PC-9 (cell line): ENCODE data around the gene PHF21B.

Experiments used
- EZH2 ChIP-seq: fragments of 200-600 bp; sonication (generic); IDR thresholded peaks from 2 replicates; pipeline ENCODE4 v1.8.0; 2017; ENCODE audit warnings: antibody characterized with exemption, low read depth
- TF ChIP-seq, protein P1 (sequence below): fragments of 200-600 bp; sonication (generic); conservative IDR thresholded peaks from 2 replicates; pipeline ENCODE4 v1.6.1; 2017; ENCODE audit warnings: mixed run types, antibody characterized with exemption, mild to moderate bottlenecking, moderate library complexity

DNA sequence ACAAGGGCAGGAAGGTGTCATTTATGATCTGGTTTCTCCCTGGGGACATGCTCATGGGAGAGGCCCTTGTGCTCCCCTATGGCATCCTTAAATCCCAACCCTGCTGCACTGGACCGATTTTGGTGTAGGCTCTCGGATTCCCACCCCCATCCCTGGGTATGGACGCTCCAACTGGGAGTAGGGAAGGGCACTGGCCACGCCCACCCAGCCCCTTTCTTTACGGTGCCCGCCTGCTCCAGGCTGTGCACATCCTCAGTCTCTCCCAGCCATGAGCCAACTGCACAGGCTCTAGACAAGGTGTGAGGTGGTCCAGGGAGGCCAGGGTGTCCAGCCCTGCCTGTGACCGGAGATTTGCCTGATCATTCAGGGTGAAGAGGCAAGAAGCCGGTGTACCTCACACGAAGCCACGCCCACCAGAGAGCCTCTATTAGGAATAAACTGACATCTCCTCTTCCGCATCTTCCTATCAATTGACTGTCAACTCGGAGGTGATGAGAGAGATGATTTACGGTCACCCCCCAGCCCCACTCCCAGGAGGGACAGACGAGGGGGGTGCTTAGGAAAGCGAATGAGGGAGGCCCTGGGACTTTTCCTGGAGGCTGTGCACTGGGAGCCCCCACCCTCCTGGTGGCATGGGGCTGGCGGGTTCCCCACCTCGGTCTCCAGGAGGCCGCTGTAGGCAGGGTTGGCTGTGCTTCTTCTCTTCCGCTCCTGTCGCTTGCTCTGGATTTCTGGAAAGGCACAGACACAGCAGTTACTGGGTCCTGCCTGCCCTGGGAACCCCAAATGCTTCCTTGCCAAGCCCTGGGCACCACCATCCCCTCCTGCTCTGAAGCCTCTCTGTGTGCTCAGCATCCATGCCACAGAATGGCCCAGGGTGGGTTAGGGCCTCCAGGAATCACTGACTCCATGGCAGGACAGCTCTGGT is 116.7 kb downstream of the PHF21B start:
- TF ChIP-seq, protein P1, sequence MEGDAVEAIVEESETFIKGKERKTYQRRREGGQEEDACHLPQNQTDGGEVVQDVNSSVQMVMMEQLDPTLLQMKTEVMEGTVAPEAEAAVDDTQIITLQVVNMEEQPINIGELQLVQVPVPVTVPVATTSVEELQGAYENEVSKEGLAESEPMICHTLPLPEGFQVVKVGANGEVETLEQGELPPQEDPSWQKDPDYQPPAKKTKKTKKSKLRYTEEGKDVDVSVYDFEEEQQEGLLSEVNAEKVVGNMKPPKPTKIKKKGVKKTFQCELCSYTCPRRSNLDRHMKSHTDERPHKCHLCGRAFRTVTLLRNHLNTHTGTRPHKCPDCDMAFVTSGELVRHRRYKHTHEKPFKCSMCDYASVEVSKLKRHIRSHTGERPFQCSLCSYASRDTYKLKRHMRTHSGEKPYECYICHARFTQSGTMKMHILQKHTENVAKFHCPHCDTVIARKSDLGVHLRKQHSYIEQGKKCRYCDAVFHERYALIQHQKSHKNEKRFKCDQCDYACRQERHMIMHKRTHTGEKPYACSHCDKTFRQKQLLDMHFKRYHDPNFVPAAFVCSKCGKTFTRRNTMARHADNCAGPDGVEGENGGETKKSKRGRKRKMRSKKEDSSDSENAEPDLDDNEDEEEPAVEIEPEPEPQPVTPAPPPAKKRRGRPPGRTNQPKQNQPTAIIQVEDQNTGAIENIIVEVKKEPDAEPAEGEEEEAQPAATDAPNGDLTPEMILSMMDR = no peak
- no peak for TF ChIP-seq EZH2
